Sigmoid colon (tissue), 4 donors: Measurements from ENCODE around the gene ALDH3A2.

Experiments used
- POLR2A ChIP-seq, 2 donors: fragments of 450-650 bp; IDR thresholded peaks; one replicate each; pipeline ENCODE4 v1.6.1; 2016; ENCODE audit warnings: antibody characterized with exemption in 2 of 2, mild to moderate bottlenecking in 2 of 2, moderate library complexity in 2 of 2
- POLR2AphosphoS5 ChIP-seq, 4 donors: sonication (generic); formaldehyde crosslinking; IDR thresholded peaks; one replicate each; pipeline ENCODE4 v1.6.1; 2017; ENCODE audit warnings: antibody characterized with exemption in 4 of 4
- TF ChIP-seq, protein P1 (sequence below), 4 experiments: fragments of 450-650 bp in 3 of 4; fragments of 200-600 bp in 1 of 4; IDR thresholded peaks; one replicate each; pipeline ENCODE4 v1.5.1; 2016 to 2019; ENCODE audit warnings: antibody characterized with exemption in 4 of 4, mild to moderate bottlenecking in 3 of 4, moderate library complexity in 2 of 4

DNA sequence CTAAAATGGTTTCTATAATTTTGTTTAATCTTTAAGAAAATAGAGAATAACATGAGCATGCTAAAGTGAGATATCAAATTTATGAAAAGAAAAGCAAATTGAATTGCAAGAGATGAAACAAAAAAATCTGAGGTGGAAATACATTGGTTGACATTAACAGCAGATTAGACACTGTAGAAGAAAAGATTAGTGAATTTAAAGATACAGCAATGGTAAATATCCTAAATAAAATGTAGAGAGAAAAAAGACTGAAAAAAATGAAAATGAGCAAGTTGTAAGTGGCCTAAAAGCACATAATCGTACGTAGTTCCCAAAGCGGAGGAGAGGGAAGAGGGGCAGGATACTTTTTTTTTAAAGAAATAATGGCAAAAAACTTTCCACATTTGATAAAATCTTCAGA, 30.5 kb upstream of the ALDH3A2 start:
- TF ChIP-seq POLR2A (IDR thresholded peaks at IDR 0.05) (no peak), POLR2AphosphoS5 (IDR thresholded peaks at IDR 0.05) (no peak)
- TF ChIP-seq, protein P1, sequence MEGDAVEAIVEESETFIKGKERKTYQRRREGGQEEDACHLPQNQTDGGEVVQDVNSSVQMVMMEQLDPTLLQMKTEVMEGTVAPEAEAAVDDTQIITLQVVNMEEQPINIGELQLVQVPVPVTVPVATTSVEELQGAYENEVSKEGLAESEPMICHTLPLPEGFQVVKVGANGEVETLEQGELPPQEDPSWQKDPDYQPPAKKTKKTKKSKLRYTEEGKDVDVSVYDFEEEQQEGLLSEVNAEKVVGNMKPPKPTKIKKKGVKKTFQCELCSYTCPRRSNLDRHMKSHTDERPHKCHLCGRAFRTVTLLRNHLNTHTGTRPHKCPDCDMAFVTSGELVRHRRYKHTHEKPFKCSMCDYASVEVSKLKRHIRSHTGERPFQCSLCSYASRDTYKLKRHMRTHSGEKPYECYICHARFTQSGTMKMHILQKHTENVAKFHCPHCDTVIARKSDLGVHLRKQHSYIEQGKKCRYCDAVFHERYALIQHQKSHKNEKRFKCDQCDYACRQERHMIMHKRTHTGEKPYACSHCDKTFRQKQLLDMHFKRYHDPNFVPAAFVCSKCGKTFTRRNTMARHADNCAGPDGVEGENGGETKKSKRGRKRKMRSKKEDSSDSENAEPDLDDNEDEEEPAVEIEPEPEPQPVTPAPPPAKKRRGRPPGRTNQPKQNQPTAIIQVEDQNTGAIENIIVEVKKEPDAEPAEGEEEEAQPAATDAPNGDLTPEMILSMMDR (IDR thresholded peaks at IDR 0.05), result no peak
